ENCODE measurements around the gene DNAH11. TPM values are rescaled to one million over a fixed set of nuclear protein-coding genes. Genes with fewer than 3 reads are reported as not detected.
"Not testable (repeated sequence)": the region's sequence is repeated elsewhere in the genome, so short reads cannot be mapped to it uniquely, and the experiment has no call there.

Gene DNAH11
- total RNA-seq, 1 experiment from 2014 or later = 0.39 TPM

DNA sequence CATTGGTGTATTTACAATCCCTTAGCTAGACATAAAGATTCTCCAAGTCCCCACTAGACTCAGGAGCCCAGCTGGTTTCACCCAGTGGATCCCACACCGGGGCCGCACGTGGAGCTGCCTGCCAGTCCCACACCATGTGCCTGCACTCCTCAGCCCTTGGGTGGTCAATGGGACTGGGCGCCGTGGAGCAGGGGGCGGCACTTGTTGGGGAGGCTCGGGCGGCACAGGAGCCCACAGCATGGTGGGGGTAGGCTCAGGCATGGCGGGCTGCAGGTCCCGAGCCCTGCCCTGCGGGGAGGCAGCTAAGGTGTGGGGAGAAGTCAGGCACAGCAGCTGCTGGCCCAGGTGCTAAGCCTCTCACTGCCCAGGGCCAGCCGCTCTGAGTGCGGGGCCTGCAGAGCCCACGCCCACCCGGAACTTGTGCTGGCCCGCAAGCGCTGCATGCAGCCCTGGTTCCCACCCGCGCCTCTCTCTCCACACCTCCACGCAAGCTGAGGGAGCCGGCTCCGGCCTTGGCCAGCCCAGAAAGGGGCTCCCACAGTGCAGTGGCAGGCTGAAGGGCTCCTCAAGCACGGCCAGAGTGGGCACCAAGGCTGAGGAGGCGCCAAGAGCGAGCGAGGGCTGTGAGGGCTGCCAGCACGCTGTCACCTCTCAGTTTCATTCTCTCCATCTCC, 6.3 kb upstream of the DNAH11 start:
- not testable (repeated sequence) for BruUV-seq (replicated peaks); DNase-seq (ENCODE audit: low read depth, low spot score)

DNA sequence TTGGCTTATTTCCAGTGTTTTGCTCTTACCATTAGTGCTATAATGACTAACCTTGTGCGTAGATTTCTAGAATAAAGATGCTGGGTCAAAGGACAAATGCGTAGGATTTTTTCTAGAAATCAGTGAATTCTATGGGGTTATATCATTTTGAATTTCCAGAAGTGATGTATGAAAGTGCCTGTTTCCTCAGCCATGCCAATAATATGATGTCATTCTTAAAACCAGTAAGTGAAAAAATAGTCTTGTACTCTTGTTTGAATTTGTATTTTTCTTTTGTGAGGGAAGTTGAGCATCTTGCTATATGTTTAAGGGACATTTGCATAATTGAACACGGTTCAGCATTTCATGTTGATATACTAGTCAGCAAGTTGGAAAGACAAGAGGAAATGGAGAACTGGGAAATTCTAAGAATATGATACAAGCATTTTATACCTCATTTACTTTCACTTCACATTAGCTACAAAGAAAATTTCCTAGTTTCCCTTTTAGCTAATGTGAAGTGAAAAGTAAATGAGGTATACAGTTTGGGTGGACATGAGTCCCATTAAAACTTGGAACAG, 3.8 kb upstream of the DNAH11 start:
- no peak overlapping the region for H2AFZ ChIP-seq (ENCODE audit: low read depth, low read length, poor library complexity, severe bottlenecking)
- H3K36me3 ChIP-seq (ENCODE audit: control insufficient read depth in 1 of 2, insufficient read depth in 2 of 2, low read length in 2 of 2) = no peaks in the 10 kb centered on the region
- H3K4me1 ChIP-seq (ENCODE audit: control insufficient read depth in 1 of 2, insufficient read depth in 2 of 2, low read length in 2 of 2) = no peaks in the 10 kb centered on the region
- no peak for DNase-seq (ENCODE audit: low read depth, low spot score)
- POLR2A ChIA-PET = no interaction called here
- no peak for ATAC-seq
- H3K27me3 ChIP-seq (ENCODE audit: insufficient read depth, low read length) = no peaks in the 10 kb centered on the region
- intact Hi-C loops (cut with micrococcal nuclease) = no loop called here
- H3K27ac ChIP-seq (ENCODE audit: low read depth, low read length) = no peak overlapping the region
- H3K4me3 ChIP-seq (replicated peaks in 1 of 2; ENCODE audit: low read depth in 1 of 2, low read length in 2 of 2) = no peak overlapping the region
- RAD21 ChIA-PET (ENCODE audit: low non-redundant PET in 1 of 2, low total read pairs in 2 of 2, uncharacterized antibody in 2 of 2, unreplicated experiment in 2 of 2) = no interaction called here
- no peaks in the 10 kb centered on the region for H4K20me1 ChIP-seq (ENCODE audit: insufficient read depth)
- no peak for TF ChIP-seq CBX3 (IDR thresholded peaks at IDR 0.05; ENCODE audit: low read depth)
- TF ChIP-seq ELF1 (IDR thresholded peaks at IDR 0.05; ENCODE audit: borderline replicate concordance, low read depth) = no peak
- TF ChIP-seq, protein P1, sequence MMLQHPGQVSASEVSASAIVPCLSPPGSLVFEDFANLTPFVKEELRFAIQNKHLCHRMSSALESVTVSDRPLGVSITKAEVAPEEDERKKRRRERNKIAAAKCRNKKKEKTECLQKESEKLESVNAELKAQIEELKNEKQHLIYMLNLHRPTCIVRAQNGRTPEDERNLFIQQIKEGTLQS (IDR thresholded peaks at IDR 0.05) = no peak
- no peak for TF ChIP-seq EZH2phosphoT487 (IDR thresholded peaks at IDR 0.05; ENCODE audit: borderline replicate concordance)
- no peak for TF ChIP-seq EZH2 (IDR thresholded peaks at IDR 0.05)
- no peak for TF ChIP-seq YY1 (IDR thresholded peaks at IDR 0.05; ENCODE audit: extremely low read depth, insufficient replicate concordance, low read depth, low read length)
- no peak for TF ChIP-seq SP1 (IDR thresholded peaks at IDR 0.05; ENCODE audit: low read depth)
- TF ChIP-seq CEBPB (IDR thresholded peaks at IDR 0.05; ENCODE audit: low read depth) = no peak
- TF ChIP-seq, protein P2, sequence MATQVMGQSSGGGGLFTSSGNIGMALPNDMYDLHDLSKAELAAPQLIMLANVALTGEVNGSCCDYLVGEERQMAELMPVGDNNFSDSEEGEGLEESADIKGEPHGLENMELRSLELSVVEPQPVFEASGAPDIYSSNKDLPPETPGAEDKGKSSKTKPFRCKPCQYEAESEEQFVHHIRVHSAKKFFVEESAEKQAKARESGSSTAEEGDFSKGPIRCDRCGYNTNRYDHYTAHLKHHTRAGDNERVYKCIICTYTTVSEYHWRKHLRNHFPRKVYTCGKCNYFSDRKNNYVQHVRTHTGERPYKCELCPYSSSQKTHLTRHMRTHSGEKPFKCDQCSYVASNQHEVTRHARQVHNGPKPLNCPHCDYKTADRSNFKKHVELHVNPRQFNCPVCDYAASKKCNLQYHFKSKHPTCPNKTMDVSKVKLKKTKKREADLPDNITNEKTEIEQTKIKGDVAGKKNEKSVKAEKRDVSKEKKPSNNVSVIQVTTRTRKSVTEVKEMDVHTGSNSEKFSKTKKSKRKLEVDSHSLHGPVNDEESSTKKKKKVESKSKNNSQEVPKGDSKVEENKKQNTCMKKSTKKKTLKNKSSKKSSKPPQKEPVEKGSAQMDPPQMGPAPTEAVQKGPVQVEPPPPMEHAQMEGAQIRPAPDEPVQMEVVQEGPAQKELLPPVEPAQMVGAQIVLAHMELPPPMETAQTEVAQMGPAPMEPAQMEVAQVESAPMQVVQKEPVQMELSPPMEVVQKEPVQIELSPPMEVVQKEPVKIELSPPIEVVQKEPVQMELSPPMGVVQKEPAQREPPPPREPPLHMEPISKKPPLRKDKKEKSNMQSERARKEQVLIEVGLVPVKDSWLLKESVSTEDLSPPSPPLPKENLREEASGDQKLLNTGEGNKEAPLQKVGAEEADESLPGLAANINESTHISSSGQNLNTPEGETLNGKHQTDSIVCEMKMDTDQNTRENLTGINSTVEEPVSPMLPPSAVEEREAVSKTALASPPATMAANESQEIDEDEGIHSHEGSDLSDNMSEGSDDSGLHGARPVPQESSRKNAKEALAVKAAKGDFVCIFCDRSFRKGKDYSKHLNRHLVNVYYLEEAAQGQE (IDR thresholded peaks at IDR 0.05; ENCODE audit: low read depth) = no peak
- TF ChIP-seq, protein P3, sequence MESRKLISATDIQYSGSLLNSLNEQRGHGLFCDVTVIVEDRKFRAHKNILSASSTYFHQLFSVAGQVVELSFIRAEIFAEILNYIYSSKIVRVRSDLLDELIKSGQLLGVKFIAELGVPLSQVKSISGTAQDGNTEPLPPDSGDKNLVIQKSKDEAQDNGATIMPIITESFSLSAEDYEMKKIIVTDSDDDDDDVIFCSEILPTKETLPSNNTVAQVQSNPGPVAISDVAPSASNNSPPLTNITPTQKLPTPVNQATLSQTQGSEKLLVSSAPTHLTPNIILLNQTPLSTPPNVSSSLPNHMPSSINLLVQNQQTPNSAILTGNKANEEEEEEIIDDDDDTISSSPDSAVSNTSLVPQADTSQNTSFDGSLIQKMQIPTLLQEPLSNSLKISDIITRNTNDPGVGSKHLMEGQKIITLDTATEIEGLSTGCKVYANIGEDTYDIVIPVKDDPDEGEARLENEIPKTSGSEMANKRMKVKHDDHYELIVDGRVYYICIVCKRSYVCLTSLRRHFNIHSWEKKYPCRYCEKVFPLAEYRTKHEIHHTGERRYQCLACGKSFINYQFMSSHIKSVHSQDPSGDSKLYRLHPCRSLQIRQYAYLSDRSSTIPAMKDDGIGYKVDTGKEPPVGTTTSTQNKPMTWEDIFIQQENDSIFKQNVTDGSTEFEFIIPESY (IDR thresholded peaks at IDR 0.05; ENCODE audit: extremely low read depth, insufficient replicate concordance, low read length) = no peak
- TF ChIP-seq TCF7L2 (IDR thresholded peaks at IDR 0.05; ENCODE audit: borderline replicate concordance, extremely low read depth, insufficient read depth, insufficient read length) = no peak
- no peak for TF ChIP-seq JUND (IDR thresholded peaks at IDR 0.05)
- no TSS peak for BruUV-seq (replicated peaks)
- no peaks in the 10 kb centered on the region for H3K9me3 ChIP-seq (ENCODE audit: control insufficient read depth in 1 of 2, insufficient read depth in 1 of 2, low read depth in 1 of 2, low read length in 2 of 2)
- no peak overlapping the region for H3K4me2 ChIP-seq (ENCODE audit: low read length)
- no peak overlapping the region for H3K9ac ChIP-seq (ENCODE audit: low read length)
- no peaks in the 10 kb centered on the region for H3K79me2 ChIP-seq (ENCODE audit: insufficient read depth, low read length)
- H3K9me2 ChIP-seq (ENCODE audit: insufficient read depth) = no peaks in the 10 kb centered on the region
- CTCF ChIA-PET = no interaction called here

More for the DNA sequence above, 6.3 kb upstream of the DNAH11 start:
- ATAC-seq; H3K79me2 ChIP-seq (ENCODE audit: insufficient read depth, low read length); H4K20me1 ChIP-seq (ENCODE audit: insufficient read depth); H2AFZ ChIP-seq (ENCODE audit: low read depth, low read length, poor library complexity, severe bottlenecking); H3K27me3 ChIP-seq (ENCODE audit: insufficient read depth, low read length); H3K9ac ChIP-seq (ENCODE audit: low read length); H3K9me2 ChIP-seq (ENCODE audit: insufficient read depth); H3K4me2 ChIP-seq (ENCODE audit: low read length); RAD21 ChIA-PET (ENCODE audit: low non-redundant PET in 1 of 2, low total read pairs in 2 of 2, uncharacterized antibody in 2 of 2, unreplicated experiment in 2 of 2); H3K27ac ChIP-seq (ENCODE audit: low read depth, low read length); H3K9me3 ChIP-seq (ENCODE audit: control insufficient read depth in 1 of 2, insufficient read depth in 1 of 2, low read depth in 1 of 2, low read length in 2 of 2); H3K36me3 ChIP-seq (ENCODE audit: control insufficient read depth in 1 of 2, insufficient read depth in 2 of 2, low read length in 2 of 2); intact Hi-C loops (cut with micrococcal nuclease); H3K4me1 ChIP-seq (ENCODE audit: control insufficient read depth in 1 of 2, insufficient read depth in 2 of 2, low read length in 2 of 2); CTCF ChIA-PET; POLR2A ChIA-PET; H3K4me3 ChIP-seq (replicated peaks in 1 of 2; ENCODE audit: low read depth in 1 of 2, low read length in 2 of 2): not testable (repeated sequence)

Data from HCT116 (cell line).